ENCODE measurements around the gene CRTC2. TPM values are rescaled to one million over a fixed set of nuclear protein-coding genes. Genes with fewer than 3 reads are reported as not detected.
A peak's percentile ranks its signal among the peaks of the same experiment; 100 is the strongest.
"Not testable (repeated sequence)": the region's sequence is repeated elsewhere in the genome, so short reads cannot be mapped to it uniquely, and the experiment has no call there.

CRTC2 gene, protein sequence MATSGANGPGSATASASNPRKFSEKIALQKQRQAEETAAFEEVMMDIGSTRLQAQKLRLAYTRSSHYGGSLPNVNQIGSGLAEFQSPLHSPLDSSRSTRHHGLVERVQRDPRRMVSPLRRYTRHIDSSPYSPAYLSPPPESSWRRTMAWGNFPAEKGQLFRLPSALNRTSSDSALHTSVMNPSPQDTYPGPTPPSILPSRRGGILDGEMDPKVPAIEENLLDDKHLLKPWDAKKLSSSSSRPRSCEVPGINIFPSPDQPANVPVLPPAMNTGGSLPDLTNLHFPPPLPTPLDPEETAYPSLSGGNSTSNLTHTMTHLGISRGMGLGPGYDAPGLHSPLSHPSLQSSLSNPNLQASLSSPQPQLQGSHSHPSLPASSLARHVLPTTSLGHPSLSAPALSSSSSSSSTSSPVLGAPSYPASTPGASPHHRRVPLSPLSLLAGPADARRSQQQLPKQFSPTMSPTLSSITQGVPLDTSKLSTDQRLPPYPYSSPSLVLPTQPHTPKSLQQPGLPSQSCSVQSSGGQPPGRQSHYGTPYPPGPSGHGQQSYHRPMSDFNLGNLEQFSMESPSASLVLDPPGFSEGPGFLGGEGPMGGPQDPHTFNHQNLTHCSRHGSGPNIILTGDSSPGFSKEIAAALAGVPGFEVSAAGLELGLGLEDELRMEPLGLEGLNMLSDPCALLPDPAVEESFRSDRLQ
- polyA plus RNA-seq (ENCODE audit: insufficient read length): 48.2 TPM
- long read RNA-seq, donor 1, partial matches to known transcripts: 37 of 42 reads
- long read RNA-seq, donor 1, other reads (novel, unspliced or antisense): 0 of 42 reads
- long read RNA-seq, donor 2, partial matches to known transcripts: 24 of 31 reads
- long read RNA-seq, donor 2, other reads (novel, unspliced or antisense): 0 of 31 reads
- long read RNA-seq, donor 3, partial matches to known transcripts: 11 of 13 reads
- long read RNA-seq, donor 3, other reads (novel, unspliced or antisense): 0 of 13 reads
- long read RNA-seq, donor 4: 0 reads
- long read RNA-seq, donor 5, transcript CRTC2-203 (14 exons, 2,644 nt): major isoform, 5 of 13 reads
- long read RNA-seq, donor 5, partial matches to known transcripts: 6 of 13 reads
- long read RNA-seq, donor 5, other reads (novel, unspliced or antisense): 0 of 13 reads
- long read RNA-seq, donor 6, partial matches to known transcripts: 10 of 12 reads
- long read RNA-seq, donor 6, other reads (novel, unspliced or antisense): 0 of 12 reads
- long read RNA-seq, donor 7, partial matches to known transcripts: 22 of 26 reads
- long read RNA-seq, donor 7, other reads (novel, unspliced or antisense): 0 of 26 reads
- long read RNA-seq, donor 8: 0 reads

DNA sequence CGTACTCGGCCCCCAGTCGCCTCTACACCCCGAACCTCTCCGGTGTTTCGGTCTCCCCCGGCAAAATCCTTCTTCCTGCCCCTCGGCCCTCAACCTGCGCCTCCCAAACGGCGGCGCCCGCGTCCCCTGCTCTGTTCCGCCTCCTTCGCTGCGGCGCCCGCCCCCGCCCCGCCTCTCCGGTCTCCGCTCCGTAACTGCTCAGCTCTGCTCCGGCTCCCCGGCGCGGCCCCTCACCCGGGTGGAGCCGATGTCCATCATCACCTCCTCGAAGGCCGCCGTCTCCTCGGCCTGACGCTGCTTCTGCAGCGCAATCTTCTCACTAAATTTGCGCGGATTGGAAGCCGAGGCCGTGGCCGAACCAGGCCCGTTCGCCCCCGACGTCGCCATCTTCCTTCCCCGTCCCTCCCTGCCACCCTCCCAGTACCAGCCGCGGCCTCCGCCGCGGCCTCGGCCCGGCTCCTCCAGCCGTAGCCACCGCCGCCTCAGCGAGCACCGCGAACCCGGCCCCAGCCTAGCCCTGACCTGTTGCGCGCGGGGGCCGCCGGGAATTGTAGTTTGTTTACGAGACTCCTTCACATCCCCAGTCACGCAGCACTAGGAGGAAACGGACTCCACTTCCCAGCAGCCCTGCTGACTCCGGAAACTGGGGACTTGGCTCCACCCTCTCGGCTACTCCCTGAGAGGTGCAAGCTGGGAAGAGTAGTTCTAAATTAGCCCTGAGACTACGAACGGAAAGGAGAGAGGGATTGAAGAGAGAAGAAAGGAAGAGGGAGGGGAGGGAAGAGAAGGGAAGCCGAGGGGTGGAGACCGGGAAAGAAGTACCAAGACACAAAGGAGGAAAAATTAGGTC is at the start of gene CRTC2:
Gene CRTC2, minus strand, starts transcription at position 502 of the 850 bp plus-strand sequence. Its CDS starts 115 bp downstream, at position 387.
- DNase-seq: peak; percentile 99

DNA sequence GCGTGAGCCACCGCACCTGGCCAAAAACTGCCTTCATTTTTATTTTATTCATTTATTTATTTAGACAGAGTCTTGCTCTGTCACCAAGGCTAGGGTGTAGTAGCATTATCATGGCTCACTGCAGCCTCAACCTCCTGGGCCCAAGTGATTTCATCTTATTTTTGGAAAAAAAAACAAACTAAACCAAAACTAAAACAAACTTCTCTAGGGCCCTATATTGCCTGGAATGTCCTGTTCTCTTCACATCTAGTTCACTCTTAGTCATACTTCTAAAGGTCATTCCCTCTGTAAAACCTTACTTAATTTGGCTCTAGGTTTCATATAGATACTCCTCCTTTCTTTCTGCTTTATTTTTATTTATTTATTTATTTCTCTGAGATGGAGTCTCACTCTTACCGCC is 47.7 kb upstream of the CRTC2 start:
- DNase-seq: no peak

DNA sequence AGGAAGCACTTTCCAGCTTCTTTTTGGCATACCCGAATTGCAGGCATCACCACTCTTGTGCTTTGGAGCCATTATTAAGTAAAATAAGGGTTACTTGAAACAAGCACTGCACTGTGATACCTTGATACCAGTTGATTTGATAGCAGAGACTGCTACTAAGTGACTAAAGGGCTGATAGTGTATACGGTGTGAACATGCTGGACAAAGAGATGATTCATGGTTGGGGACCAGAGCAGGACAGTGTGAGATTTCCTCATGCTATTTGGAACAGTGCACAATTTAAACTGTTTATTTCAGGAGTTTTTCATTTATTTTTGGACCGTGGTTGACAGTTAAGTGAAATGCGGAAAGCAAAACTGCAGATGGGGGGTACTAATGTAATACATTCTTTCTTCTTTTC is 42.0 kb upstream of the CRTC2 start:
- DNase-seq: no peak

DNA sequence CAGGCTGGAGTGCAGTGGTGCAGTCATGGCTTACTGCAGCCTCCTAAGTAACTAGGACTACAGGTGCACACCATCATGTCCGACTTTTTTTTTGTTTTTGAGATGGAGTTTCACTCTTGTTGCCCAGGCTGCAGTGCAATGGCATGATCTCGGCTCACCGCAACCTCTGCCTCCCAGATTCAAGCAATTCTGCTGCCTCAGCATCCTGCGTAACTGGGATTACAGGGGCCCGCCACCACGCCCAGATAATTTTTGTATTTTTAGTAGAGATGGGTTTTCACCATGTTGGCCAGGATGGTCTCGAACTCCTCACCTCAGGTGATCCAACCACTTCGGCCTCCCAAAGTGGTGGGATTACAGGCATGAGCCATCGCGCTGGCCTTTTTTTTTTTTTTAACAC is 38.5 kb upstream of the CRTC2 start:
- not testable (repeated sequence) for DNase-seq

DNA sequence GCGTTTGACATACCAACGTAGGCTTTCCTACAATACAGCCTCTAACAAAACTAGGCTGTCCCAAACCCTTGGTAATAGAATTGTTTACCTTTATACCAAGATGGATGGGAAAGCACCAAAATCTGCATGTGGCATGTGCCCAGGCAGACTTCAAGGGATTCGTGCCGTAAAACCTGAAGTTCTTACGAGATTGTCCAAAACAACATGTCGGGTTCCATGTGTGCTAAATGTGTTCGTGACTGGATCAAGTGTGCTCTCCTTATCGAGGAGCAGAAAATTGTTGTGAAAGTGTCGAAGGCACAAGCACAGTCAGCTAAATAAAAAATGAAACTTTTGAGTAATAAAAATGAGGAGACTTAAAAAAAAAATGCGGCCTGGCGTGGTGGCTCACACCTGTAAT is 37.2 kb upstream of the CRTC2 start:
- no peak for DNase-seq

DNA sequence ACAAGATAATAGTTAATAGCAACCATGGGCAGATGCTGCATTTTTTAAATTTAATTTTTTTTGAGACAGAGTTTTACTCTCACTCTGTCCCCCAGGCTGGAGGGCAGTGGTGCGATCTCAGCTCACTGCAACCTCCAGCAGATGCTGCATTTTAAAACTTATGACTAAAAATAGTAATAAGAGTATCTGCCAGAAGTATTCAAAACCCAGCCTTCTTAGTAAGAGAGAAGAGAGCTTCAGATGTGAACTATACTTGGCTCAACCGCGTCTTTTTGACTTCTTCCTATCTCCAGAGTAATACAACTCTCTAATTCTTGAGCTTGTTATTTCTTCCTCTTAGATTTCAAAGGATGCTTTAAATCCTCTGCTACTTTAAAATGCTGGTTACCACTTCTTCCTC is 36.8 kb upstream of the CRTC2 start:
- no peak for DNase-seq

DNA sequence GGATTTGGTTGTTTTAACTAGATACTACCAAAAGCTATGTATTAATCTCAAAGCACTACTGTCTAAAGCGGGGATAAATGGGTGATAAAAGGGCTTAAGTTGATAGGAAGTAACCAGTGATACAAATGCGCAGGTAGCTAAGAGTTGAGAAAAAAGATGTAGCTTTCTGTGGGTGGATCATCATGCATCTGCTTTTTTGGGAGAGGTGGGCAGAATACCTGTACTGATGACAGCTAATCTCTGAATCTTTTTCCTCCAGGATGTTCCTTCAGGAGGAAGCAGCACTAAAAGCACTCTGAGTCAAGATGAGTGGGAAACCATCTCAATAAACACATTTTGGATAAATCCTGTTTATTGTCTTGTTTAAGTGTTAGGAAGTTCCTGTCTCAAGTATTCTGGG is 33.4 kb upstream of the CRTC2 start:
- DNase-seq: no peak

DNA sequence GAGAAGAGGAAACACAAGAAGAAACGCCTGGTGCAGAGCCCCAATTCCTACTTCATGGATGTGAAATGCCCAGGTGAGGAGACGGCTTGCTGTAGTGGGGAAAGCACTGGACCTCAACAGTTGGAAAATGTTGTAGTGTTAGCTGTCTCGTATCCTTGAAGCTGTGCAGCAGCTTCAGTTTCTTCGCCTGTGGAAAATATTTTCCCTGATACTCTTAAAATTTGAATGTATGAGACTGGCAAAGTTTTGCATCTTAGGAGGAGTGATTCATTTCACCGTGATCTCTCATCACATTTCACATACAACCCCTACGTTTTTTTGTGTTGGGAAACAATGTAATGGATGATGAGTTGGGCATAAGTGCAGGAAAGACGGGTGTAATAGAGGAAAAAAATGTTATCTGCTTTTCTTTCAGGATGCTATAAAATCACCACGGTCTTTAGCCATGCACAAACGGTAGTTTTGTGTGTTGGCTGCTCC is 32.8 kb upstream of the CRTC2 start:
- DNase-seq: no peak

DNA sequence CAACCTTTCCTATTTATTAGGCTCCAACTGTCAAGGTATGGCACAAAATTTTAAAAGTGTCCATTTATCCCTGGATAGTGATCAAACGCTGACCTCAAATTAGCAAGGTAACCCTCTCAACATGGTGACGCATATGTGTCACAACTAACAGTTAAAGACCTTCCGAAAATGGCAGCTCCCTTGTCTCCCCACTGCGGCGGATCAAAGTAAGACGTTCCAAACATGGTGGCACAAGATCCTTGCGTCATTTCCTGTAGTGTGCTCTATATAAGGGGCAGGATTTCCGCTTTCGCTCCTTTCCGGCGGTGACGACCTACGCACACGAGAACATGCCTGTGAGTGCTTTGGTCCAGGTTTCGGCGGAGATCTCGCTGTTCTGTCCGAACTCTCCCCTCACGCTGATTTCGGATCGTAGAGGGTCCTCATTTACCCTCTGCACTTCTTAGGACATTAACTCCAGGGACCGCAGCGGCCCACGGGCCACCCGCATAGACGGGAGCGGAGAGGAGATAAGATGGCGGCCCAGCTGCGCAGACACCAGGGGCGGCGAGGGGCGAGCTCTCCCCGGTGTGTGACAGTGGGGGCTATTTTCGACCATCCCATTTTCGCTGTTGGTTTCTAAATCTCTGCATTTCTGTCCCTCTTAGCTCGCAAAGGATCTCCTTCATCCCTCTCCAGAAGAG is 32.2 kb upstream of the CRTC2 start, which contains the start of gene RPS27:
Gene RPS27, plus strand, starts transcription at position 295 of the 683 bp plus-strand sequence. Its CDS starts 35 bp downstream, at position 330.
- peak; percentile 98 for DNase-seq

DNA sequence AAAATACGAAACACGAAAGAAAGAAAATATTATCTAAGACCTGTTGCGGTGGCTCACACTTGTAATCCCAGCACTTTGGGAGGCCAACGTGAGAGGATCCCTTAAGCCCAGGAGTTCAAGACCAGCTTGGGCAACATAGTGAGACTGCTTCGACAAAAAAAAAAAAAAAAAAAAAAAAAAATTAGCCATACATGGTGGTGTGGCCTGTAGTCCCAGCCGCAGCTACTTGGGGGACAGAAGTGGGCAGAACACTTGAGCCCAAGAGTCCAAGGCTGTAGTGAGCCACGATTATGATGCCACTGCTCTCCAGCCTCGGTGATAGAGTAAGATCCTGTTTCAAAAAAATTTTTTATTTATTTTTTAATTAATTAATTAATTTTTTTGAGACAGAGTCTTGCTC is 29.2 kb upstream of the CRTC2 start:
- no peak for DNase-seq

DNA sequence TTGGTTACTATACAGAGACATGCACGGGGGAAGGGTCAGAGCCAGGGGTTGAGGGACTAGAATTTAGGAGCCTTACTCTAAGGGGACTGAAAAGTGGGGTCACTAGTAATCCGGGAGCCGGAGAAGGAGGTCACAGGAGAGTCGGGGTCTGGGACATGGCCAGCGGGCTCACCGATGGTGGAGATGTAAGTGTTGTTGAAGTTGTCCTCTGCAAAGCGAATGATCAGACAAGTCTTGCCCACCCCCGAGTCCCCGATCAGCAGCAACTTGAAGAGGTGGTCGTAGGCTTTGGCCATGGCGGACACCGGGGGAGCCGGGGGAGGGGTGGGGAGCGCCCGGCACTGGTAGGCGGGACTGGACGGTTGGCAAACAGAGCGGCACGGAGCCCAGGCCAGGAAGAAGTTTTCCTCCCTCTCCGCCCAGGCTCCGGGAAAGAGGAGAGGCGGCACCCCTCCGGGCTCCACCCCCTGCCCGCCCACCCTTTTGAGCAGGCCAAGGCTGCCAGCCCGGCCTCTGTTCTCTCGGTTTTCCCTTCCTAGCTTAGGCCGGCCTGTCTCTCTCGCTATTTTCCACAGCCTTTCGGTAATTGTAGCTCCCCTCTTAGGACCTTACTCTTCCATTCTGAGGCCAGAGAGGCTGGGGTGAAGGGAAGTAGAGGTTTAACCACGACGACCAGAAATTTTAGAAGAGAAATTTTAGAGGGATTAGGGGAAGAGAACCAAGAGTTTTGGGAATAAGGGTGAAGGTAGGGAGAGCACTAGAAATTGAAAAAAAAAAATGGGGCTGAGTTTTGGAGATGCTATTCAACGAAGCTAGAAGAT is 27.7 kb upstream of the CRTC2 start, which contains the start of gene RAB13:
Gene RAB13, minus strand, starts transcription at position 399 of the 821 bp plus-strand sequence. Its CDS starts 103 bp downstream, at position 296.
- peak; percentile 83 for DNase-seq

DNA sequence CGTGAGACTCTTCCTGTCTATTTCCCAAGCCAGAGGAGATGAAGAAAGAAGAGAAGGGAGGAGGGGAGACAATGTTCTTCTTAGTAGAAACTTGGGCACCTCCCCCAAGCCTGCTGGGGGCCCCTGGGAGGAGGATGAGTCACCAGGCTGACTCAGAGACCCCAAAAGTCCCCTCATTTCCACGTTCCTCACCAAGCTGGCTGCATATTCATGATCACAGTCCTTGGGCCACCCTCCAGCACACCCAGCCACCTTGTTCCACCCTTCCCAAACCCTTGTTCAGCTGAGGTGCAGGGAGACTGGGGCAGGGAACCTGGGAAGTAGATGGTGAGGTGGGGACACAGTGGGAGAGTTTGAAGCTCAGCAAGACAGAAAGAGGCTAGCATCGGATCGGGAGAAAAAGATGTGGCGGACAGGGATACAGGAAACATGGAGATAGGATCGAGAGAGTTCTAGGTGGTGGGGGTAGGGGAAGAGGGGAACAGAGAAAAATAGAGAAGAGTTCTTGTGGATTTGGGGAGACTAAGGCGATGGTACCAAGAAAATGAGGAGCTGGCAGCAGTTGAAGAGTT is 27.0 kb upstream of the CRTC2 start:
- DNase-seq: no peak

DNA sequence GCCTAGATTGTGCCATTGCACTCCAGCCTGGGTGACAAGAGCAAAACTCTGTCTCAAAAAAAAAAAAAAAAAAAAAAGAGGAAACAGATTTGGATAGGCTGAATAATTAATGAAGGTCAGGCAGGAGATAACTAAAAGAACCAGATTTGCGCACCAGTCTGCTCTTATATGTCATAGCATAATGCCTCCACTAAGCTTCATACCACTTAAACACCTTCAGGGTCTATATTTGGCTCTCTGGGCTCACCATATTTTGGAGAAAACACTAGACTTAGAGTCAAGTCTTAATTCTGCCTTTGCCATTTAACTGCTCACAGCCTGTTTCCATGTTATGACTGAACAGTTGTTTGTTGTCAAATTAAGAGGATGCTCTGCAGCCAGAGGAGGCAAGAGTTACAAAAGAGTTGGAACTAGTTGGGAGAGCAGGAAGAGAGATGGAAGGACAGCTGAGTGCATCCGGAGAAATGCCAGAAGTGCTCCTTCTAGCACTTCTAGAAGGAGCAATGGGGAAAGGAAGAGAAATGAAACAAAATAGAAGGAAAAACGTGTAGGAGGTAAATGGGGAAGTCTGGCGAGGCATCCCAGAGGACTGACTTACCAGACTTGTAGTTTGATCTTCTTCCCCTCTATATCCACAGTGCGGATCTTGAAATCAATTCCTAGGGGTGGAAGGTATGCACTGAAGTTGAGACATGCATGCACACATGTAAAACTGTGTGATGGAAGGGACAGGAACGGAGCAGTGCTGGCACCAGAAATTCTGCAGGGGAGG is 25.9 kb upstream of the CRTC2 start:
- DNase-seq: no peak

DNA sequence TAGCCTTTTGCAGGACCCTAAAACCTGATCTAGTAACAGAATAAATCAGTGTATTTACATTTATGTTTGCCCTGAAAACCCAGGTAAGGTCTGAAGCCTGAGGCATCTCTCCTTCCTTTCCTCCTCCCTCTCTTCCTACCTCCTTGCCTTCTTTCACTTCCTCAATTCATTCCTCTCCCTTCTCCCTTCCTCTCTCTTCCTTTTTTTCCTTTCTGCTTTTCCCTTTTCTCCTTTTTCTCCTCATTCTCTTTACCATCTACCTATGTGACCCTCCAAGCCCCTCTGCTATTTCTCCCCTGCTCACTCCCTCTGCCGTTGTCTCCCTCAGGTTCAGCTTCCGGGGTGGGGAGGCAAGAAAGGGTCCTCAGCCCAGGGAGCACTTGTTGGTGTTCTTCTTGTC is 23.3 kb upstream of the CRTC2 start:
- not testable (repeated sequence) for DNase-seq

DNA sequence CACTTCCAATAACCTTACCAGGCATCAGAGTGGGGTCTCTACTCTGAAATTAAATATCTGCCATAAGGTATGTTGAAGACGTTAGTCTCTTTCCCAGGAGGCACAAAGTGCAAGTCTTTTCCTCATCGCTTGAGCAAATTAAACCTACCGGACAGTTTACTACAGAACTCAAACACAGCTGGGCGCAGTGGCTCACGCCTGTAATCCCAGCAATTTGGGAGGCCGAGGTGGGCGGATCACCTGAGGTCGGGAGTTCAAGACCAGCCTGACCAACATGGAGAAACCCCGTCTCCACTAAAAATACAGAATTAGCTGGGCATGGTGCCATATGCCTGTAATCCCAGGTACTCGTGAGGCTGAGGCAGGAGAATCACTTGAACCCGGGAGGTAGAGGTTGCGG is 20.7 kb upstream of the CRTC2 start:
- DNase-seq: not testable (repeated sequence)

DNA sequence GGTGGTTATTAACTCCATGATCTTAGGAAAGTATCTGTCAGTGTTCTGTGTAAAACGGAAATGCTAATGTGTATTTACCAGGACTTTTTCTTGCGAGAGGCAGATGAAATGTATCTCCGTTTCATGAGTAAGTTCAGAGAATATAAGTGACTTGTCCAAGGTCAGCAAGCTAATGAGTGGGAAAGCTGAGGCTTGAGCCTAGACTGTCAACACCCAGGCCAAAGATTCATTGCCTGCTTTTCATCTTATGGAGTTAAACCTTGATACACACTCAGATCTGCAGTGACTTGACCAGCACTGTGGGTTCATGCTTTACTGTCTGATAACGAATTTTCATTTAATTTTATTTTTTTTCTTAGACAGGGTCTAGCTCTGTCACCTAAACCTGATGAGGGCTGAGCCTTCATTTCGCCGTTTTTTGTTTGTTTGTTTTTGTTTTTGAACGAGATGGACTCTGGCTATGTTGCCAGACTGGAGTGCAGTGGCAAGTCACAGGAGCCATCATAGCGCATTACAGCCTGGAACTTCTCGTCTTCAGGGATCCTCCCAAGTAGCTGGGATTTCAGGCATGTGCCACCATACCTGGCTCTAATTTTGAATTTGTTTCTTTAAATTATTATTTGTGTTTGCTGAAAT is 20.0 kb upstream of the CRTC2 start:
- no peak for DNase-seq
